H9 (cell line): Measurements from ENCODE around the gene TMEM86B. TPM values are rescaled to one million over a fixed set of nuclear protein-coding genes. Genes with fewer than 3 reads are reported as not detected.

Experiments used
- DNase-seq: peaks from one replicate; pipeline ENCODE4 v3.0.0-alpha.2; 2017
- H2AFZ ChIP-seq: one replicate; pipeline ENCODE4 v1.6.1; 2013; ENCODE audit warnings: mild to moderate bottlenecking, low read length, control low read depth, moderate library complexity
- H2AK5ac ChIP-seq: 2 replicates; pipeline ENCODE4 v1.6.1; 2013; ENCODE audit warnings: low read length, control low read depth, mixed read lengths; ENCODE audit not compliant: insufficient read length
- H2BK120ac ChIP-seq: one replicate; pipeline ENCODE4 v1.6.1; 2013; ENCODE audit warnings: low read depth, mild to moderate bottlenecking, low read length, control low read depth, inconsistent platforms; ENCODE audit not compliant: poor library complexity, severe bottlenecking
- H2BK12ac ChIP-seq: 2 replicates; pipeline ENCODE4 v1.6.1; 2013; ENCODE audit warnings: low read length, control low read depth, mixed read lengths, low read depth; ENCODE audit not compliant: insufficient read length
- H2BK15ac ChIP-seq: 2 replicates; pipeline ENCODE4 v1.6.1; 2013; ENCODE audit warnings: low read depth, low read length, control low read depth
- H2BK20ac ChIP-seq: one replicate; pipeline ENCODE4 v1.6.1; 2013; ENCODE audit warnings: low read depth, mild to moderate bottlenecking, low read length, control low read depth, inconsistent platforms; ENCODE audit not compliant: poor library complexity, severe bottlenecking
- H2BK5ac ChIP-seq: 2 replicates; pipeline ENCODE4 v1.6.1; 2013; ENCODE audit warnings: low read length, control low read depth, mixed read lengths; ENCODE audit not compliant: insufficient read length
- H3K14ac ChIP-seq: 2 replicates; pipeline ENCODE4 v1.6.1; 2013; ENCODE audit warnings: low read length, control low read depth; ENCODE audit not compliant: insufficient read depth
- H3K18ac ChIP-seq: 2 replicates; pipeline ENCODE4 v1.6.1; 2013; ENCODE audit warnings: low read depth, mild to moderate bottlenecking, mixed read lengths, low read length, control low read depth; ENCODE audit not compliant: insufficient read length
- H3K23ac ChIP-seq: 2 replicates; pipeline ENCODE4 v1.6.1; 2013; ENCODE audit warnings: low read length, control low read depth, mixed read lengths, low read depth; ENCODE audit not compliant: insufficient read length
- H3K23me2 ChIP-seq: 2 replicates; pipeline ENCODE4 v1.6.1; 2013; ENCODE audit warnings: low read depth, mild to moderate bottlenecking, mixed read lengths, low read length, control low read depth; ENCODE audit not compliant: insufficient read length, poor library complexity, severe bottlenecking
- H3K27ac ChIP-seq: 2 replicates; pipeline ENCODE4 v1.5.1; 2013; ENCODE audit warnings: low read length, control low read depth, mixed read lengths, low read depth; ENCODE audit not compliant: insufficient read length
- H3K27me3 ChIP-seq: 2 replicates; pipeline ENCODE4 v1.6.1; 2013; ENCODE audit warnings: low read length, control low read depth, inconsistent platforms; ENCODE audit not compliant: insufficient read depth
- H3K4ac ChIP-seq: 2 replicates; pipeline ENCODE4 v1.6.1; 2013; ENCODE audit warnings: low read depth, mild to moderate bottlenecking, control low read depth, inconsistent platforms, low read length, moderate library complexity
- H3K4me1 ChIP-seq: 2 replicates; pipeline ENCODE4 v1.6.1; 2013; ENCODE audit warnings: low read length, control low read depth, inconsistent platforms; ENCODE audit not compliant: insufficient read depth
- H3K4me2 ChIP-seq: 2 replicates; pipeline ENCODE4 v1.6.1; 2013; ENCODE audit warnings: low read length, control low read depth, mixed read lengths; ENCODE audit not compliant: insufficient read length, insufficient read depth
- H3K56ac ChIP-seq: 2 replicates; pipeline ENCODE4 v1.6.1; 2013; ENCODE audit warnings: low read depth, mild to moderate bottlenecking, mixed read lengths, low read length, control low read depth; ENCODE audit not compliant: insufficient read length
- H3K79me1 ChIP-seq: 2 replicates; pipeline ENCODE4 v1.6.1; 2013; ENCODE audit warnings: low read depth, mild to moderate bottlenecking, moderate library complexity, low read length, control low read depth, inconsistent platforms; ENCODE audit not compliant: insufficient read depth, poor library complexity, severe bottlenecking
- H3K79me2 ChIP-seq: 2 replicates; pipeline ENCODE4 v1.6.1; 2013; ENCODE audit warnings: low read length, control low read depth, inconsistent platforms; ENCODE audit not compliant: insufficient read depth
- H3K9ac ChIP-seq: 2 replicates; pipeline ENCODE4 v1.6.1; 2013; ENCODE audit warnings: low read length, control low read depth, mixed read lengths; ENCODE audit not compliant: insufficient read length; ENCODE audit errors: extremely low read depth
- H3K9me3 ChIP-seq: one replicate; pipeline ENCODE4 v1.6.1; 2013; ENCODE audit warnings: low read depth, low read length, inconsistent platforms; ENCODE audit not compliant: control insufficient read depth
- H3T11ph ChIP-seq: one replicate; pipeline ENCODE4 v1.6.1; 2013; ENCODE audit warnings: mild to moderate bottlenecking, low read length, control low read depth, inconsistent platforms
- H4K20me1 ChIP-seq: one replicate; pipeline ENCODE4 v1.6.1; 2013; ENCODE audit not compliant: control insufficient read depth, insufficient read length, insufficient read depth
- H4K5ac ChIP-seq: 2 replicates; pipeline ENCODE4 v1.6.1; 2013; ENCODE audit warnings: low read depth, mild to moderate bottlenecking, mixed read lengths, low read length, control low read depth; ENCODE audit not compliant: insufficient read length
- H4K8ac ChIP-seq: replicated peaks from 2 replicates; pipeline ENCODE4 v1.6.1; 2013; ENCODE audit warnings: low read length, control low read depth, mixed read lengths, low read depth; ENCODE audit not compliant: insufficient read length
- H4K91ac ChIP-seq: 2 replicates; pipeline ENCODE4 v1.6.1; 2013; ENCODE audit warnings: low read depth, mild to moderate bottlenecking, moderate library complexity, mixed read lengths, low read length, control low read depth; ENCODE audit not compliant: insufficient read length
- H3K27ac Mint-ChIP-seq, 3 experiments: 2 replicates in 2 of 3; 3 replicates in 1 of 3; pipeline ENCODE4 v1.8.0; 2020 to 2021; ENCODE audit warnings: mixed read lengths in 3 of 3, mild to moderate bottlenecking in 1 of 3, moderate library complexity in 1 of 3
- H3K27me3 Mint-ChIP-seq: 2 replicates; pipeline ENCODE4 v1.8.0; 2021; ENCODE audit warnings: low read depth, mild to moderate bottlenecking, moderate library complexity, mixed read lengths
- H3K36me3 Mint-ChIP-seq, 3 experiments: 2 replicates in 2 of 3; 3 replicates in 1 of 3; pipeline ENCODE4 v1.8.0; 2020 to 2021; ENCODE audit warnings: low read depth in 3 of 3, mixed read lengths in 3 of 3; ENCODE audit not compliant: insufficient read depth in 1 of 3
- H3K4me1 Mint-ChIP-seq, 2 experiments: 2 replicates each; pipeline ENCODE4 v1.8.0; 2020; ENCODE audit warnings: mixed read lengths in 2 of 2
- H3K4me3 Mint-ChIP-seq, 2 experiments: 2 replicates in 1 of 2; 3 replicates in 1 of 2; pipeline ENCODE4 v1.8.0; 2020 to 2021; ENCODE audit warnings: mild to moderate bottlenecking in 2 of 2, mixed read lengths in 2 of 2, moderate library complexity in 1 of 2
- H3K9me3 Mint-ChIP-seq, 2 experiments: 2 replicates in 1 of 2; 3 replicates in 1 of 2; pipeline ENCODE4 v1.8.0; 2020; ENCODE audit warnings: mild to moderate bottlenecking in 2 of 2, mixed read lengths in 2 of 2, moderate library complexity in 1 of 2
- CTCF ChIP-seq: fragments of 200-600 bp; sonication (generic); conservative IDR thresholded peaks from 3 replicates; pipeline ENCODE4 v1.8.0; 2021; ENCODE audit warnings: antibody characterized with exemption, mild to moderate bottlenecking
- WGBS: extraction: QIAGEN DNeasy Blood & Tissue Kit; methylation state at CpG from one replicate; pipeline ENCODE4 v1.1.7; 2013; ENCODE audit warnings: missing lambda C conversion rate, low lambda C conversion rate, mixed read lengths; ENCODE audit not compliant: insufficient read length; ENCODE audit errors: extremely low coverage; 5-methylcytosine and 5-hydroxymethylcytosine counted together
- total RNA-seq: library from RNA; stranded (reverse); gene quantifications from 2 replicates; pipeline ENCODE4 v1.2.1, GENCODE V29; 2021

Gene TMEM86B
- total RNA-seq, 1 experiment from 2014 or later = 4.5 TPM

GRCh38 chr19:55230329-55230728 is 1.8 kb upstream of the TMEM86B start:
- Histone ChIP-seq H3T11ph (no peak overlapping the region), H3K4ac (no peak overlapping the region), H4K8ac (no peak overlapping the region), H3K23me2 (no peaks in the 10 kb centered on the region), H4K91ac (no peak overlapping the region), H3K4me2 (no peak overlapping the region), H3K23ac (no peak overlapping the region), H3K56ac (no peak overlapping the region), H3K18ac (no peak overlapping the region), H2AFZ (no peak overlapping the region), H2AK5ac (no peak overlapping the region), H3K4me1 (no peaks in the 10 kb centered on the region), H2BK15ac (no peak overlapping the region), H3K9ac (no peak overlapping the region), H3K79me1 (no peaks in the 10 kb centered on the region), H3K9me3 (no peaks in the 10 kb centered on the region), H3K27me3 (no peaks in the 10 kb centered on the region), H3K27ac (no peak overlapping the region), H4K5ac (no peak overlapping the region), H4K20me1 (no peaks in the 10 kb centered on the region), H3K14ac (no peak overlapping the region), H2BK12ac (no peak overlapping the region), H2BK20ac (no peak overlapping the region), H2BK5ac (no peak overlapping the region), H2BK120ac (no peak overlapping the region), H3K79me2 (no peaks in the 10 kb centered on the region)
- TF ChIP-seq CTCF = no peak
- DNase-seq = no peak
- peaks cover 0 to 4% of the 10 kb centered on the region in 2 experiments; a peak in 2 of 4 replicates for H3K4me1 Mint-ChIP-seq
- no peaks in the 10 kb centered on the region for H3K9me3 Mint-ChIP-seq
- no peak overlapping the region for H3K4me3 Mint-ChIP-seq
- no CpG with 5 or more reads among the region's 13 CpGs for WGBS
- H3K36me3 Mint-ChIP-seq = peaks cover 15 to 49% (median 47%) of the 10 kb centered on the region in 3 experiments; a peak in 6 of 7 replicates
- H3K27ac Mint-ChIP-seq = no peak overlapping the region
- no peaks in the 10 kb centered on the region; the same call in 1 of the 2 replicates for H3K27me3 Mint-ChIP-seq
